K562 (cell line): ENCODE measurements around the gene ICAM2. TPM values are rescaled to one million over a fixed set of nuclear protein-coding genes. Genes with fewer than 3 reads are reported as not detected.

Experiments used
- ARID3A ChIP-seq: IDR thresholded peaks from 2 replicates; pipeline ENCODE4 v1.6.1; 2012; ENCODE audit warnings: low read depth, low read length, improper control_type of control experiment, borderline replicate concordance
- CREB1 ChIP-seq, 2 experiments: sonication (generic) in 1 of 2; formaldehyde crosslinking in 1 of 2; IDR thresholded peaks; 2 replicates each; pipeline versions ENCODE4 v1.6.1 to v1.8.0; 2012 to 2022; ENCODE audit warnings: inconsistent platforms in 1 of 2, mild to moderate bottlenecking in 1 of 2, missing genetic modification reagents in 1 of 2, moderate library complexity in 1 of 2
- CXXC5 ChIP-seq: fragments of 250-450 bp; sonication (Bioruptor Pico); IDR thresholded peaks from 2 replicates; pipeline ENCODE4 v1.8.0; 2022; ENCODE audit warnings: inconsistent platforms, mild to moderate bottlenecking, moderate library complexity
- EHMT2 ChIP-seq: fragments of 450-650 bp; IDR thresholded peaks from 2 replicates; pipeline ENCODE4 v1.6.1; 2018; ENCODE audit warnings: antibody characterized with exemption
- EP300 ChIP-seq: IDR thresholded peaks from 2 replicates; pipeline ENCODE4 v1.6.1; 2012; ENCODE audit warnings: low read length, improper control_type of control experiment
- SMAD1 ChIP-seq: fragments of 150-350 bp; IDR thresholded peaks from 2 replicates; pipeline ENCODE4 v1.6.1; 2014; ENCODE audit warnings: low read length, low read depth; ENCODE audit not compliant: partially characterized antibody
- SMAD4 ChIP-seq: fragments of 250-450 bp; sonication (Bioruptor Pico); conservative IDR thresholded peaks from 2 replicates; pipeline ENCODE4 v1.8.0; 2021; ENCODE audit warnings: inconsistent platforms, mild to moderate bottlenecking, moderate library complexity
- USF2 ChIP-seq: sonication (generic); formaldehyde crosslinking; IDR thresholded peaks from 2 replicates; pipeline ENCODE4 v1.5.0; 2020; ENCODE audit warnings: missing genetic modification reagents
- YY1 ChIP-seq, 3 experiments: IDR thresholded peaks; 2 replicates each; pipeline ENCODE4 v1.6.1; 2011; ENCODE audit warnings: low read length in 2 of 3, mild to moderate bottlenecking in 2 of 3, moderate library complexity in 2 of 3, borderline replicate concordance in 1 of 3, control low read depth in 1 of 3, low read depth in 1 of 3; ENCODE audit not compliant: insufficient read depth in 3 of 3, insufficient replicate concordance in 2 of 3, control insufficient read depth in 1 of 3, insufficient read length in 1 of 3; ENCODE audit errors: extremely low read depth in 1 of 3
- polyA plus RNA-seq, 8 experiments: library from polyadenylated mRNA; depleted of rRNA in 4 of 8; stranded (reverse) in 5 of 8; unstranded in 3 of 8; fragments of >200 nt; fragmentation: Nextera tagmentation in 2 of 8; fragmentation: Illumina TruSeq in 1 of 8; extraction: Ambion mirVana in 2 of 8; extraction: Trizol in 1 of 8; gene quantifications; 2 replicates each; pipeline versions ENCODE4 v1.2.1 to v1.2.3, GENCODE V29; 2011 to 2014; ENCODE audit warnings: inconsistent platforms in 1 of 8, missing spikeins in 1 of 8
- total RNA-seq, 7 experiments: library from RNA; depleted of rRNA in 6 of 7; stranded (reverse); fragments of >200 nt in 6 of 7; fragmentation: Illumina TruSeq in 2 of 7; extraction: Trizol in 2 of 7; gene quantifications; 2 replicates each; pipeline versions ENCODE4 v1.2.1 to v1.2.3, GENCODE V29; 2011 to 2021; ENCODE audit warnings: low replicate concordance in 1 of 7
- TF ChIP-seq, protein P1 (sequence below): fragments of 450-650 bp; IDR thresholded peaks from 2 replicates; pipeline ENCODE4 v1.6.1; 2016; ENCODE audit warnings: mild to moderate bottlenecking
- TF ChIP-seq, protein P2 (sequence below): fragments of 450-650 bp; IDR thresholded peaks from 2 replicates; pipeline ENCODE4 v1.6.1; 2016
- TF ChIP-seq, protein P3 (sequence below): fragments of 450-650 bp; IDR thresholded peaks from 2 replicates; pipeline ENCODE4 v1.6.1; 2016; ENCODE audit warnings: low read depth

ICAM2 gene
- total and polyA plus RNA-seq, 9 of the 15 experiments (the other 6 are each of a cell fraction or from before 2014, with no cell fraction given): 37.9 to 89.4 (median 60.6) TPM

GRCh38 chr17:64024215-64024654, 3.8 kb upstream of the ICAM2 start (continued):
- TF ChIP-seq USF2 (CRISPR knock-in tag) (no peak), ARID3A (0 out of 2 replicates have a peak, but pooled peaks have one; percentile 35), CREB1 (IDR thresholded peaks at IDR 0.05) (peak; percentile 88), CREB1 (CRISPR knock-in tag; IDR thresholded peaks at IDR 0.05) (peak; percentile 88), SMAD4 (peak; percentile 29; the same call in 1 of the 2 replicates), EP300 (peak; percentile 90), CXXC5 (CRISPR knock-in tag) (peak; percentile 63), EHMT2 (peak; percentile 81), YY1 (IDR thresholded peaks at IDR 0.05; ENCODE audit: borderline replicate concordance in 1 of 3, control insufficient read depth in 1 of 3, extremely low read depth in 1 of 3, insufficient read depth in 3 of 3, insufficient read length in 1 of 3, insufficient replicate concordance in 2 of 3, low read depth in 1 of 3, low read length in 2 of 3) (peak in 1 of 3 experiments; percentile 30), SMAD1 (peak; percentile 33)
- TF ChIP-seq, protein P1, sequence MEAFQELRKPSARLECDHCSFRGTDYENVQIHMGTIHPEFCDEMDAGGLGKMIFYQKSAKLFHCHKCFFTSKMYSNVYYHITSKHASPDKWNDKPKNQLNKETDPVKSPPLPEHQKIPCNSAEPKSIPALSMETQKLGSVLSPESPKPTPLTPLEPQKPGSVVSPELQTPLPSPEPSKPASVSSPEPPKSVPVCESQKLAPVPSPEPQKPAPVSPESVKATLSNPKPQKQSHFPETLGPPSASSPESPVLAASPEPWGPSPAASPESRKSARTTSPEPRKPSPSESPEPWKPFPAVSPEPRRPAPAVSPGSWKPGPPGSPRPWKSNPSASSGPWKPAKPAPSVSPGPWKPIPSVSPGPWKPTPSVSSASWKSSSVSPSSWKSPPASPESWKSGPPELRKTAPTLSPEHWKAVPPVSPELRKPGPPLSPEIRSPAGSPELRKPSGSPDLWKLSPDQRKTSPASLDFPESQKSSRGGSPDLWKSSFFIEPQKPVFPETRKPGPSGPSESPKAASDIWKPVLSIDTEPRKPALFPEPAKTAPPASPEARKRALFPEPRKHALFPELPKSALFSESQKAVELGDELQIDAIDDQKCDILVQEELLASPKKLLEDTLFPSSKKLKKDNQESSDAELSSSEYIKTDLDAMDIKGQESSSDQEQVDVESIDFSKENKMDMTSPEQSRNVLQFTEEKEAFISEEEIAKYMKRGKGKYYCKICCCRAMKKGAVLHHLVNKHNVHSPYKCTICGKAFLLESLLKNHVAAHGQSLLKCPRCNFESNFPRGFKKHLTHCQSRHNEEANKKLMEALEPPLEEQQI: peak; percentile 79
- TF ChIP-seq, protein P2, sequence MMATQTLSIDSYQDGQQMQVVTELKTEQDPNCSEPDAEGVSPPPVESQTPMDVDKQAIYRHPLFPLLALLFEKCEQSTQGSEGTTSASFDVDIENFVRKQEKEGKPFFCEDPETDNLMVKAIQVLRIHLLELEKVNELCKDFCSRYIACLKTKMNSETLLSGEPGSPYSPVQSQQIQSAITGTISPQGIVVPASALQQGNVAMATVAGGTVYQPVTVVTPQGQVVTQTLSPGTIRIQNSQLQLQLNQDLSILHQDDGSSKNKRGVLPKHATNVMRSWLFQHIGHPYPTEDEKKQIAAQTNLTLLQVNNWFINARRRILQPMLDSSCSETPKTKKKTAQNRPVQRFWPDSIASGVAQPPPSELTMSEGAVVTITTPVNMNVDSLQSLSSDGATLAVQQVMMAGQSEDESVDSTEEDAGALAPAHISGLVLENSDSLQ: peak; percentile 77
- TF ChIP-seq, protein P3, sequence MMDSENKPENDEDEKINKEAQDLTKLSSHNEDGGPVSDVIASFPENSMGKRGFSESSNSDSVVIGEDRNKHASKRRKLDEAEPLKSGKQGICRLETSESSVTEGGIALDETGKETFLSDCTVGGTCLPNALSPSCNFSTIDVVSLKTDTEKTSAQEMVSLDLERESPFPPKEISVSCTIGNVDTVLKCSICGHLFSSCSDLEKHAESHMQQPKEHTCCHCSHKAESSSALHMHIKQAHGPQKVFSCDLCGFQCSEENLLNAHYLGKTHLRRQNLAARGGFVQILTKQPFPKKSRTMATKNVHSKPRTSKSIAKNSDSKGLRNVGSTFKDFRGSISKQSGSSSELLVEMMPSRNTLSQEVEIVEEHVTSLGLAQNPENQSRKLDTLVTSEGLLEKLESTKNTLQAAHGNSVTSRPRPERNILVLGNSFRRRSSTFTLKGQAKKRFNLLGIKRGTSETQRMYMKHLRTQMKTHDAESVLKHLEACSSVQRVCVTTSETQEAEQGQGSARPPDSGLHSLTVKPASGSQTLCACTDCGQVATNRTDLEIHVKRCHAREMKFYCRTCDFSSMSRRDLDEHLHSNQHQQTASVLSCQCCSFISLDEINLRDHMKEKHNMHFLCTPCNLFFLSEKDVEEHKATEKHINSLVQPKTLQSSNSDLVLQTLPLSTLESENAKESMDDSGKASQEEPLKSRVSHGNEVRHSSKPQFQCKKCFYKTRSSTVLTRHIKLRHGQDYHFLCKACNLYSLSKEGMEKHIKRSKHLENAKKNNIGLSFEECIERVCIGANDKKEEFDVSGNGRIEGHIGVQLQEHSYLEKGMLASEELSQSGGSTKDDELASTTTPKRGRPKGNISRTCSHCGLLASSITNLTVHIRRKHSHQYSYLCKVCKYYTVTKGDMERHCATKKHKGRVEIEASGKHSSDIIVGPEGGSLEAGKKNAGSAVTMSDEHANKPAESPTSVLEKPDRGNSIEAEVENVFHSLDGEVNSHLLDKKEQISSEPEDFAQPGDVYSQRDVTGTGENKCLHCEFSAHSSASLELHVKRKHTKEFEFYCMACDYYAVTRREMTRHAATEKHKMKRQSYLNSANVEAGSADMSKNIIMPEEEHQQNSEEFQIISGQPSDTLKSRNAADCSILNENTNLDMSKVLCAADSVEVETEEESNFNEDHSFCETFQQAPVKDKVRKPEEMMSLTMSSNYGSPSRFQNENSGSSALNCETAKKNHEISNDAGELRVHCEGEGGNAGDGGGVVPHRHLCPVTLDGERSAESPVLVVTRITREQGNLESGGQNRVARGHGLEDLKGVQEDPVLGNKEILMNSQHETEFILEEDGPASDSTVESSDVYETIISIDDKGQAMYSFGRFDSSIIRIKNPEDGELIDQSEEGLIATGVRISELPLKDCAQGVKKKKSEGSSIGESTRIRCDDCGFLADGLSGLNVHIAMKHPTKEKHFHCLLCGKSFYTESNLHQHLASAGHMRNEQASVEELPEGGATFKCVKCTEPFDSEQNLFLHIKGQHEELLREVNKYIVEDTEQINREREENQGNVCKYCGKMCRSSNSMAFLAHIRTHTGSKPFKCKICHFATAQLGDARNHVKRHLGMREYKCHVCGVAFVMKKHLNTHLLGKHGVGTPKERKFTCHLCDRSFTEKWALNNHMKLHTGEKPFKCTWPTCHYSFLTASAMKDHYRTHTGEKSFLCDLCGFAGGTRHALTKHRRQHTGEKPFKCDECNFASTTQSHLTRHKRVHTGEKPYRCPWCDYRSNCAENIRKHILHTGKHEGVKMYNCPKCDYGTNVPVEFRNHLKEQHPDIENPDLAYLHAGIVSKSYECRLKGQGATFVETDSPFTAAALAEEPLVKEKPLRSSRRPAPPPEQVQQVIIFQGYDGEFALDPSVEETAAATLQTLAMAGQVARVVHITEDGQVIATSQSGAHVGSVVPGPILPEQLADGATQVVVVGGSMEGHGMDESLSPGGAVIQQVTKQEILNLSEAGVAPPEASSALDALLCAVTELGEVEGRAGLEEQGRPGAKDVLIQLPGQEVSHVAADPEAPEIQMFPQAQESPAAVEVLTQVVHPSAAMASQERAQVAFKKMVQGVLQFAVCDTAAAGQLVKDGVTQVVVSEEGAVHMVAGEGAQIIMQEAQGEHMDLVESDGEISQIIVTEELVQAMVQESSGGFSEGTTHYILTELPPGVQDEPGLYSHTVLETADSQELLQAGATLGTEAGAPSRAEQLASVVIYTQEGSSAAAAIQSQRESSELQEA: no peak
